Urinary bladder (tissue), 4 donors: ENCODE results near the gene SCRN3. TPM values are rescaled to one million over a fixed set of nuclear protein-coding genes. Genes with fewer than 3 reads are reported as not detected.

Experiments used
- DNase-seq: peaks from one replicate; pipeline ENCODE4 v3.0.0-alpha.2; 2015; ENCODE audit errors: extremely low spot score
- H3K27ac ChIP-seq: one replicate; pipeline ENCODE4 v1.5.1; 2013; ENCODE audit warnings: low read depth, mild to moderate bottlenecking, moderate library complexity
- H3K36me3 ChIP-seq: one replicate; pipeline ENCODE4 v1.6.1; 2013; ENCODE audit warnings: mild to moderate bottlenecking, moderate library complexity; ENCODE audit not compliant: insufficient read depth
- H3K4me1 ChIP-seq: one replicate; pipeline ENCODE4 v1.6.1; 2013; ENCODE audit warnings: mild to moderate bottlenecking, moderate library complexity; ENCODE audit not compliant: insufficient read depth
- H3K4me3 ChIP-seq: one replicate; pipeline ENCODE4 v1.5.1; 2013; ENCODE audit warnings: low read depth, low read length
- WGBS: extraction: QIAGEN DNeasy Blood & Tissue Kit; methylation state at CpG from one replicate; pipeline ENCODE4 v1.1.7; 2013; 5-methylcytosine and 5-hydroxymethylcytosine counted together
- polyA plus RNA-seq: library from polyadenylated mRNA; stranded (reverse); fragments of 200-250 nt; gene quantifications from one replicate; pipeline ENCODE4 v1.2.3, GENCODE V29; 2013
- total RNA-seq: library from RNA; depleted of rRNA; stranded (reverse); fragments of >200 nt; gene quantifications from one replicate; pipeline ENCODE4 v1.2.3, GENCODE V29; 2014
- donor health status: healthy with polysubstance abuse.
- donor health status: healthy.

Gene SCRN3
- total and polyA plus RNA-seq, 2 donors, result 20.8 to 46.8 TPM

DNA sequence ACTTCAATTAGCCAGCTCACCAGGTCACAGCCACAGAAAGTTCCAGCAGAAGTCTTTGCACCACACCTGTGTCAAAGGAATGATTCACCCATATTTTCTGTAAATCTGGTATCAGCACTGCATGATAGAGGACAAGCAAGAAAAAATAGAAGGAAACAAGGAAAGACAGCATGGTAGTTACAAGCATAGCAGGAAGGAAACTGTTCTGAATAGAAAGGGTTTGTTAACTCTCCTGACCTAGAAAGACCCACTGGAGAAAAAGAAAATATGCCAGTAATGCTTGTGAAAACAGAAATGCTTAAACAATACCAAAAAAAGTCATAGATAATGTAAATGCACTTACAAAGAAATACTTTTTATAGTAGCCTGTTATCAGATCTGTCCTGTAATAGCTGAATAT is 40.8 kb downstream of the SCRN3 start:
- Histone ChIP-seq H3K4me1 (no peaks in the 10 kb centered on the region), H3K36me3 (no peaks in the 10 kb centered on the region), H3K27ac (no peak overlapping the region), H3K4me3 (no peak overlapping the region)
- DNase-seq, result no peak

DNA sequence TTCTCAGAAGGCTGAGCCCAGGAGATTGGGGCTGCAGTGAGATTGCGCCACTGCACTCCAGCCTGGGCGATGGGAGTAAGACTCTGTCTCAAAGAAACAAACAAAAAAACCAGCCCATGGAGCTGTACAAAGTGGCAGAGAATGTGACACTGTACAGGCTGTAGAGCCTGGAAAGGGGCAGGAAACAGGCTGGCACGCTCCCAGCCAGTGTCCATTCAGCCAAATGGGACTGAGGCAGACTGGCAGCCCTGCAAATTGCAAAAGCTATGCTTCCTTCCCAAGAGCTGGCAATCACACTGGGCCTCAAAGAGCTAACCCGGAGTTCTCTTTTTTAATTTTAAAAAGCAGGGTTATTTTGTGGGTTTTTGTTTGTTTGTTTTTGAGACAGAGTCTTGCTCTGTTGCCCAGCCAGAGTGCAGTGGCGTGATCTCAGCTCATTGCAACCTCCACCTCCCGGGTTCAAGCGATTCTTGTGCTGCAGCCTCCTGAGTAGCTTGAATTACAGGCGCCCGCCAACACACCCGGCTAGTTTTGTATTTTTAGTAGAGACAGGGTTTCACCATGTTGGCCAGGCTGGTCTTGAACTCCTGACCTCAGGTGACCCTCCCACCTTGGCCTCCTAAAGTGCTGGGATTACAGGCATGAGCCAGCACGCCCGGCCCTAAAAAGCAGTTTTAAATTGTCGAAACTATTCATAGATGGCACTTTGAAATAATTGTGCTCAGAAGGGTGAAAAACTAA is 42.8 kb downstream of the SCRN3 start:
- WGBS, result 81% methylated on average over 13 of the region's 13 CpGs
- H3K27ac ChIP-seq, result no peak overlapping the region
- H3K36me3 ChIP-seq, result no peaks in the 10 kb centered on the region
- no peaks in the 10 kb centered on the region for H3K4me1 ChIP-seq
- DNase-seq, result no peak
- H3K4me3 ChIP-seq, result no peak overlapping the region

DNA sequence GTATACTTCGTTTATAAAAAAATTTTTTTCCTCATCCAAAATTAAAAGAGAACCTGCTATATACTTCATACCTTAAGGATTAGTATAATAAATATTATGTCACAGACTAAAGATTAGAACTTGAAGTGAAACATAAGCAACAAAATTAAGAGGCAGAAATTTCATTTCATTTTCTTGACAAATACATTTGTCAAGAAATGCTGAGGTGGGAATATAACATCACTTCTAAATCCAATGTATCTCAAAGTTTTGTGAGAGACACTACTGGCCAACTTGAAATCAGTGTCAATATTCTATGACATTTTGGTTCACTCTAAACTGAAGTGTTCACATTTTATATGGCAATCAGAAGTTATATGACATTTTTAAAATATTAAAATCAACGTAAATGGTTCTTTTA is 43.8 kb downstream of the SCRN3 start:
- no peak overlapping the region for H3K27ac ChIP-seq
- DNase-seq, result no peak
- 67% methylated on average over 2 of the region's 2 CpGs for WGBS
- no peaks in the 10 kb centered on the region for H3K4me1 ChIP-seq
- H3K4me3 ChIP-seq, result no peak overlapping the region
- H3K36me3 ChIP-seq, result no peaks in the 10 kb centered on the region

DNA sequence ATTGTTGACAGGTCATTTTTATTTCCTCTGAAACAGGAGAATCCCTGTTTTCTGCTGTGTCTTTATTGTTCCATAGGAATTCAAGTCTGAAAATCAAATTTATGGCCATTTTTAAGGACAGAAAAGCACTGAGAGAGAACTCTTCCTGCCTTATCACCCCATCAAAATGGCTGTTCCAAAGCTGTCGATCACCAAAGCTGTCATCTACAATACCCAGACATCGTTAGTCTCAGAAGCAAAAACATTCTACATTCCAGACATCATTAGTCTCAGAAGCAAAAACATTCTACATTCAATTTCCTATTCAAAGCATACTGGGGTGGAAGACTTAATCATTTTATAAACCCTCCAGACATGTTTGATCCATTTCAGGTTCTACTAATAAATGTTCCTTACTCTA is 44.4 kb downstream of the SCRN3 start:
- no peak for DNase-seq
- H3K36me3 ChIP-seq, result no peaks in the 10 kb centered on the region
- no peak overlapping the region for H3K27ac ChIP-seq
- WGBS, result 33% methylated on average over 2 of the region's 2 CpGs
- no peak overlapping the region for H3K4me3 ChIP-seq
- no peaks in the 10 kb centered on the region for H3K4me1 ChIP-seq

DNA sequence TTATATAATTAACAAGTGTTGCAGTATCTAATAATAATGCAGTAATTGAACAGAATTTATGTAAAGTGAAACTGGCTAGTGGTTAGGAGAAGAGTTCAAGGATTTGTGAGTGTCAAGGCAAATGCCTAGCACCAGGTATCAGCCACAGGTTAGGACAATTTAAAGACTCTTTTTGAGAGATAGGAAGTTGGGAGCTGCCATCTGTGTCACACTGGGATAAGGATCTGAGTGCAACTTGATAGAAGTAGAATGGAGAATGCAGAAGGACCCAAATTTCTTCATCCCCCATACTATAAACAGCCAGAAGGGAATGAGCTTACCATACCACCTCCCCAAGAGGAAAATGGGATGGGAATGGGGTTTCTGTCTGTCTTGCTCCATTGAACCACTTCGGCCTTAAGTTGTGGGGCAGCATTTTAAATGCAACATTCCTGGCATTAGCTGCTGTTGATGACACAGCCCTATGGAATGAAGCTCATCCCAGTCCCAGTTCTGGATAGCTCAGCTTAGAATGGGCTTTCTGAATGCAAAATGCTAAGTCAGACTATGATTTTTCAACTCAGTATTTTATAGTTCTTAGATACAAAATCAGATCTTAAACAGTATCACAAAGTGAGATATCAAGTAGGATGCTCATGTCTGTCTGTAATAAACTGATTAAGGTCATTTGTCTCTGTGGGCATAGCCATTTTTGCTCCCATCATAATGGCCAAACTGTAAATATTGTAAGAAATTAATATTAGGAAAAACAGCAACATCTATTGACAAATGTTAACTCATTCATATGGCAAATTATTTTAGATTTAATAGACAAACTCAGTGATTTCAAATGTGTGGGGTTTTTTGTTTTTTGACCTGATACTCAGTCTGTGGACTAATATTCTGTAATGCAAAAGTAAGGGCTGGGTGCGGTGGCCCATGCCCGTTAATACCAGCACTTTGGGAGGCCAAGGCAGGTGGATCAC is 47.3 kb downstream of the SCRN3 start:
- H3K4me1 ChIP-seq, result no peaks in the 10 kb centered on the region
- no peaks in the 10 kb centered on the region for H3K36me3 ChIP-seq
- H3K27ac ChIP-seq, result no peak overlapping the region
- 69% methylated on average over 3 of the region's 3 CpGs for WGBS
- DNase-seq, result no peak
- H3K4me3 ChIP-seq, result no peak overlapping the region

DNA sequence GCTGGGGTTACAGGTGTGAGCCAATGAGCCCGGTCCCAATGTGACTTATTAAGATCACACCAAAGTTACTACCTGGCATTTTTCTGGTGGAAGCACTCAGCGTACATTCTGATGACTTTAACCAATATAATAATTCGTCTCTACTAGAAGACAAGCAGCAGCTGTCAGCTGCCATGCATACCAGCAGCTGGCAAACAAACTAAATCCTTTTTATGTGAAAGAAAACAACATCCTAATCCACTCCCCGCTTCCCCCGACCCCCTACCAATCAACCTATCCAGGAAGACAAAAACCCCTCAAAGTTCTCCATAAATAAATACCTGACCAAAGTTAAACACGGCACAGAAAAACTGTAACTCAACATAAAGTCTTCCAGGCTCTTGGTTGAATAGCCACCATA is 49.2 kb downstream of the SCRN3 start:
- Histone ChIP-seq H3K27ac (no peak overlapping the region), H3K36me3 (no peaks in the 10 kb centered on the region), H3K4me3 (no peak overlapping the region), H3K4me1 (no peaks in the 10 kb centered on the region)
- WGBS, result 62% methylated on average over 6 of the region's 6 CpGs
- no peak for DNase-seq

DNA sequence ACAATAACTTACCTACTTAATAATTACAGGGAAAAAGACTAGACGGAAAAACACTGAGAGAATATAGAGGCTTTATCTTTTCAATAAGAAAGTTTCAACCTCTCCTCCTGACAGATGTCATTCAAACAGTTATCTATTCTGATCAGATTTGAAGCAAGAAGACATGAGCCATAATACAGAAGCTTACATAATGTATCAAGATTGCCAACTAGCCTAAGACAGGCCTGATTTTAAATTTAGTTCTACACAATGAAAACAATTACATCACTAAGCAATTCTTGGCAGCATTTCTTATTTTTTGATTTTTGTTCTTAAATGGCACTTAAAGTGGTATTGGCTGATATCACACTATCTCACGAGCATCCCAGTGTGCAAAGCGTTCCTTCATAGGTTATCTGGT is 49.7 kb downstream of the SCRN3 start:
- Histone ChIP-seq H3K36me3 (no peaks in the 10 kb centered on the region), H3K27ac (no peak overlapping the region), H3K4me1 (no peaks in the 10 kb centered on the region), H3K4me3 (no peak overlapping the region)
- DNase-seq, result no peak
- 71% methylated on average over 3 of the region's 3 CpGs for WGBS

DNA sequence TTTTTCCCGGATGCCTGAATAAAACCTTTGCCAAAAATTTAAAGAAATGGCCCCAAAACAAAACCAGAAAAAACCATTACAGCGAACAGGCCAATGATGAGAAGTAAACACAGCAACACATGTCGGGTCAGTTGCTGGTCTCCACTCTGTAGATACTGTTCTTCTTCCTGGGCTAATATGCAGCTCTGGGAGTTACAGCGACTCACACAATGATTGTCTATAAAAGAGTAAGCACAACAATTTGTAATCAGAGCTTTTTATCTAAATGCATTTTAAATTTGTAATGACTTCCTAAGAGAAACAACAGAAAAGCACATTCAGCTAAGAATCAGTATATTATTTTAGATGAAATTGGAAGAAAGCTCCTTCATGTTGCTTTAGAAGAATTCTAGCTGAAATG is 51.0 kb downstream of the SCRN3 start:
- DNase-seq, result peak; percentile 7
- Histone ChIP-seq H3K36me3 (no peaks in the 10 kb centered on the region), H3K4me3 (no peak overlapping the region), H3K4me1 (no peaks in the 10 kb centered on the region), H3K27ac (no peak overlapping the region)
- 86% methylated on average over 4 of the region's 4 CpGs for WGBS

DNA sequence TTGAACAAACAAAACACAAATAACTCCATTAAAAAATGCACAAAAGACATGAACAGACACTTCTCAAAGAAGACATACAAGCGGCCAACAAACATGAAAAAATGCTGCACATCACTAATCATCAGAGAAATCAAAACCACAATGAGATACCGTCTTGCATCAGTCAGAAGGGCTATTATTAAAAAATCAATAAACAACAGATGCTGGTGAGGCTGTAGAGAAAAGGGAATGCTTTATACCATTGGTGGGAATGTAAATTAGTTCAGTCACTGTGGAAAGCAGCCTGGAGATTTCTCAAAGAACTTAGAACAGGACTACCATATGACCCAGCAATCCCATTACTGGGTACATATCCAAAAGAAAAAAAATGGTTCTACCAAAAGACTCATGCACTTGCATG is 53.5 kb downstream of the SCRN3 start:
- H3K4me3 ChIP-seq, result no peak overlapping the region
- no peaks in the 10 kb centered on the region for H3K4me1 ChIP-seq
- no peak for DNase-seq
- no peak overlapping the region for H3K27ac ChIP-seq
- 97% methylated on average over 2 of the region's 2 CpGs for WGBS
- no peaks in the 10 kb centered on the region for H3K36me3 ChIP-seq

DNA sequence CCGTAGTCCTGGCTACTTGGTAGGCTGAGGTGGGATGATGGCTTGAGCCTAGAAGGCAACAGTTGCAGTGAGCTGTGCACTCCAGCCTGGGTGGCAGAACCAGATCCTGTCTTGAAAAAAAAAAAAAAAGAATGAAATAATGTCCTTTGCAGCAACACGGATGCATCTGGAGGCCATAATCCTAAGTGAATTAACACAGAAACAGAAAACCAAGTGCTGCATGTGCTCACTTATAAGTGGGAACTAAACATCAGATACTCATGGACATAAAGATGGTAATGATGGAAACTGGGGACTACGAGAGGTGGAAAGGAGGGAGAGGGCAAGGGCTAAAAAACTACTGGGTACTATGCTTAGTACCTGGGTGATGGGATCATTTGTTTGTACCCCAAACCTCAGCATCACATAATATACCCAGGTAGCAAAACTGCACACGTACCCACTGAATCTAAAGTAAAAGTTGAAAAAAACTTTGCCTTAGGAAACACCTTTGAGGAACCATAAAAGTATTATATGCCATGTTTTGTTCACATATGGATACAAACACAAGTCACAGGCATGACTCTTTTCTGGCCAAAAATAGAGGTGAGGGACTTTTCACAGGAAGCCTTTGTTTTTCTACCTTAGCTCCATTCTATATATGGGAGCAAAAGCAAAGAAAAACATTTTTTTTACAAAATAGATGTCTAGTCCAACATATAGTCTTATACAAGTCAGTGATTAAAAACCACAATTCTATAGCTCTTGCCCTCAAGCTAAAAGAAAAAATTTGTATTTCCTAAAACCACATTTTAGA is 54.7 kb downstream of the SCRN3 start:
- WGBS, result 84% methylated on average over 4 of the region's 4 CpGs
- Histone ChIP-seq H3K4me3 (no peak overlapping the region), H3K36me3 (no peaks in the 10 kb centered on the region)

DNA sequence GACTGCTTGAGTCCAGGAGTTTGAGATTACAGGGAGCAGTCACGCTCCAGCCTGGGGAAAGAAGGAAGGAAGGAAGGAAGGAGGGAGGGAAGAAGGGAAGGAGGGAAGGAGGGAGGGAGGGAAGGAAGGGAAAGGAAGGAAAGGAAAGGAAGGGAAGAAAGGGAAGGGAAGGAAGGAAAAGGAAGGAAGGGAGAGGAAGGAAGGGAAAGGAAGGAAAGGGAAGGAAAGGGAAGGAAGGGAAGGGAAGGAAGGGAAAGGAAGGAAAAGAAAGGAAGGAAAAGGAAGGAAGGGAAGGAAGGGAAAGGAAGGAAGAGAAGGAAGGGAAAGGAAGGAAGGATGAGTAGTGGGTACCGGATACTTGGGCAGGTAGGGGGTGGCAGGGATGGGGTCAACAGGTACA is 59.0 kb downstream of the SCRN3 start:
- no peak for DNase-seq
- Histone ChIP-seq H3K36me3 (no peaks in the 10 kb centered on the region), H3K4me3 (no peak overlapping the region), H3K4me1 (no peaks in the 10 kb centered on the region), H3K27ac (no peak overlapping the region)
- WGBS, result 87% methylated on average over 2 of the region's 2 CpGs

More for the DNA sequence above, 54.7 kb downstream of the SCRN3 start:
- Histone ChIP-seq H3K27ac (no peak overlapping the region), H3K4me1 (no peaks in the 10 kb centered on the region)
- DNase-seq, result no peak

DNA sequence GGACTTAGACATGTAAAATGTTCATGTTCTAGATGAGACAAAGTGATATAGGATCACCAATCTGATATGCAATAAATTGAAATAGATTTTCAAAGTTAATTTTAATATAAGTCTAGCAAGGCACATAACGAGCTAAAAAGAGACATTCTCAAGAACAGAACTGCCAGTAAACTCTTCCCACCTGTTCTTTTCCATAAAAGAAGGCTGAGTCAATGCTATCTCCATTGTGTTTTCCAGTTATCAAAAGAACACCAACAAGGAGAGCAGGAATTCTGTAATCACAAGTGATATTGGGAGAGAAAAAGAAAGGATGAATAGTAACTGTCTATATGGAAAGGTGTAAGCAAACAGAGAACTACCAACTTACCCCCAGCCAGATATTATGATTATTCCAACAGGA is 65.7 kb downstream of the SCRN3 start:
- peaks cover 2% of the 10 kb centered on the region for H3K36me3 ChIP-seq
- 86% methylated on average over 1 of the region's 1 CpG for WGBS
- no peak overlapping the region for H3K27ac ChIP-seq
- H3K4me1 ChIP-seq, result no peaks in the 10 kb centered on the region
- H3K4me3 ChIP-seq, result no peak overlapping the region
- DNase-seq, result no peak

DNA sequence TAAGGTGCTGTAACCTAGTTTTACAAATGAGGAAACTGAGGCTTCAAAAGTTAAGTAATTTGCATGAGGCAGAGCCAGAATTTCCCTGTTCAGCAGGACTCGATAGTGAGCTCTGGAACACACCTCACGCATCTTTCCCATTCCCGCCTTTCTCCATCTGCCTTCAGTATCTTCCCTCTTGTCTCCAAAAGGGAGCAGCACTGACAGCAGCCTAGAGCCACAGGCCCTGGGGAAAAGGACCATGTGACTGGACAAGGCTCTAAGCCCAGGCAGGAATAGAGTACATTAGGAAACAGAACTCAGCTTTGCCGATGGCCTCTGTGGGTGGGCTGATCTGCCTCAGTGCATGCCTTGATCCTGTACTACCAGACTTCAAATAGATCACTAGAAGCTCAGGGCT is 69.8 kb downstream of the SCRN3 start:
- Histone ChIP-seq H3K4me1 (no peaks in the 10 kb centered on the region), H3K4me3 (no peak overlapping the region), H3K36me3 (peaks cover 2% of the 10 kb centered on the region), H3K27ac (no peak overlapping the region)
- DNase-seq, result no peak
- 77% methylated on average over 4 of the region's 4 CpGs for WGBS
